Fibroblast of lung (primary cell): ENCODE data around the gene KRT7.

Source experiments
- CTCF ChIP-seq, 2 donors: IDR thresholded peaks in 1 of 2; conservative IDR thresholded peaks in 1 of 2; 1 replicate in 1 of 2; 2 replicates in 1 of 2; pipeline ENCODE4 v1.5.1; 2011 to 2012; ENCODE audit warnings: low read length in 2 of 2, control low read depth in 1 of 2, inconsistent platforms in 1 of 2, low read depth in 1 of 2, mild to moderate bottlenecking in 1 of 2
- EZH2 ChIP-seq: IDR thresholded peaks from 2 replicates; pipeline ENCODE4 v1.5.1; 2012; ENCODE audit warnings: low read length, control low read depth, mild to moderate bottlenecking; ENCODE audit errors: missing control alignments

GRCh38 chr12:52275686-52276085 is 42.6 kb downstream of the KRT7 start:
- TF ChIP-seq CTCF (conservative IDR thresholded peaks at IDR 0.05 in 1 of 2, IDR thresholded peaks at IDR 0.05 in 1 of 2; ENCODE audit: low read depth in 1 of 2, low read length in 2 of 2) (no peak), EZH2 (no peak)
